GM21367 (cell line): ENCODE measurements around the gene BUB1B.
"Not testable (repeated sequence)": the region's sequence is repeated elsewhere in the genome, so short reads cannot be mapped to it uniquely, and the experiment has no call there.

Experiments
- ATAC-seq: cut with Tn5 transposase; IDR thresholded peaks from one replicate; pipeline ENCODE4 v1.9.1; 2021; ENCODE audit not compliant: unreplicated experiment

Gene BUB1B, protein sequence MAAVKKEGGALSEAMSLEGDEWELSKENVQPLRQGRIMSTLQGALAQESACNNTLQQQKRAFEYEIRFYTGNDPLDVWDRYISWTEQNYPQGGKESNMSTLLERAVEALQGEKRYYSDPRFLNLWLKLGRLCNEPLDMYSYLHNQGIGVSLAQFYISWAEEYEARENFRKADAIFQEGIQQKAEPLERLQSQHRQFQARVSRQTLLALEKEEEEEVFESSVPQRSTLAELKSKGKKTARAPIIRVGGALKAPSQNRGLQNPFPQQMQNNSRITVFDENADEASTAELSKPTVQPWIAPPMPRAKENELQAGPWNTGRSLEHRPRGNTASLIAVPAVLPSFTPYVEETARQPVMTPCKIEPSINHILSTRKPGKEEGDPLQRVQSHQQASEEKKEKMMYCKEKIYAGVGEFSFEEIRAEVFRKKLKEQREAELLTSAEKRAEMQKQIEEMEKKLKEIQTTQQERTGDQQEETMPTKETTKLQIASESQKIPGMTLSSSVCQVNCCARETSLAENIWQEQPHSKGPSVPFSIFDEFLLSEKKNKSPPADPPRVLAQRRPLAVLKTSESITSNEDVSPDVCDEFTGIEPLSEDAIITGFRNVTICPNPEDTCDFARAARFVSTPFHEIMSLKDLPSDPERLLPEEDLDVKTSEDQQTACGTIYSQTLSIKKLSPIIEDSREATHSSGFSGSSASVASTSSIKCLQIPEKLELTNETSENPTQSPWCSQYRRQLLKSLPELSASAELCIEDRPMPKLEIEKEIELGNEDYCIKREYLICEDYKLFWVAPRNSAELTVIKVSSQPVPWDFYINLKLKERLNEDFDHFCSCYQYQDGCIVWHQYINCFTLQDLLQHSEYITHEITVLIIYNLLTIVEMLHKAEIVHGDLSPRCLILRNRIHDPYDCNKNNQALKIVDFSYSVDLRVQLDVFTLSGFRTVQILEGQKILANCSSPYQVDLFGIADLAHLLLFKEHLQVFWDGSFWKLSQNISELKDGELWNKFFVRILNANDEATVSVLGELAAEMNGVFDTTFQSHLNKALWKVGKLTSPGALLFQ

DNA sequence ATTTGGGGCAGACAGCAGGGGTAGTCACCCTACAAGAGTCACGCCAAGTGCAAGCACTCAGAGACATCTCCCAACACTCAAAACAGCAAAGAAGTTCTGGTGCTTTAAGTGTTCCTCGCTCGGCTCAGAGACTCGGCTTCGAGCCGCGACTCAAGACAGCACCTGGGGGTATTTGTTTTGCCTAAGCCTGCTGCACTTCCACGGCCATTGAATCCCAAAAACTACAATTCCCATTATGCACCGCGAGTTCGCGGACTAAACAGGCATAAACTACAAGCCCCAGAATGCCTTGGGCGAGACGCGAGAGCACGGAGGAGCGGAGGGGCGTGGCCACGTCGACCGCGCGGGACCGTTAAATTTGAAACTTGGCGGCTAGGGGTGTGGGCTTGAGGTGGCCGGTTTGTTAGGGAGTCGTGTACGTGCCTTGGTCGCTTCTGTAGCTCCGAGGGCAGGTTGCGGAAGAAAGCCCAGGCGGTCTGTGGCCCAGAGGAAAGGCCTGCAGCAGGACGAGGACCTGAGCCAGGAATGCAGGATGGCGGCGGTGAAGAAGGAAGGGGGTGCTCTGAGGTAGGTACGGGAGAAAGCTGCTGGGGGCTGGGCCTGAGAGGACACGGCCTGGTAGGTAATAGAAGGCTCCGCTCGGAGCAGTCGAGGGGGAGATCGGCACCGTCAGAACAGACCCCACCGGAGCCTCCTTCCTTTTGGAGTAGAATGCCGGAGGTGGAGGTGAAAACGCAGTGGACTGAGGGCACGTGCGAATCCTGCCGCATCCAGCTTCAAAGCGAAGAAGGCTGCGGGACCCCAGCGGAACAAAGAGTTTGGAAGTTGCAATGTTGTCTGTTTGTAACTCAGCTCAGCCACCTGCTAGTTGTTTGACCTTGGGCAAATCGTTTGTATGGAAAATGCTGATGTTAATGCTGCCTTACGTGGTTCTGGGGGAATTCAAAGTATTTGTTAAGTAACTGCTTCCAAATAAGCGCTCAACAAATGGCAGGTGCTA, at the start of gene BUB1B:
Gene BUB1B (plus strand): TSS at position 381 of the 1,000 bp plus-strand sequence. CDS start 152 bp downstream, at position 533.
- ATAC-seq, result peak; percentile 76

DNA sequence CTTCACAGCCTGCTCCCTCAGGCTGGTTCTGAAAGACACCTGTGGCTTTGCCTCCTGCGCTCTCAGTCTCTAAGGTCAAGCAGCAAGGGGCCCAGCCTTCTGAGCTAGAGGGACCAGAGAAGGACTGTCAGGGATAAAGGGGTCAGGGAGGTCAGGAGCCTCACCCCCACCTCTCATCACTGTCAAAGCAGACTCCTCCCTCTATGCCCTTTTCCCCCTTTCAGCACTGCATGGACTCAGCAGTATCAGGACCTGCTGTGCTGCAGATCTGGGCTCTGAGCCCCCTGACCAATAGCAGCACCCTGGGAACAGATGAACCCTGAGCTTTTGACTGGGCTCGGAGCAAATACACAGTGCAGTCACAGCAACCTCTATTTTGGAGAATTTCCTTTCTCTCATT, 49.0 kb upstream of the BUB1B start:
- ATAC-seq, result no peak

DNA sequence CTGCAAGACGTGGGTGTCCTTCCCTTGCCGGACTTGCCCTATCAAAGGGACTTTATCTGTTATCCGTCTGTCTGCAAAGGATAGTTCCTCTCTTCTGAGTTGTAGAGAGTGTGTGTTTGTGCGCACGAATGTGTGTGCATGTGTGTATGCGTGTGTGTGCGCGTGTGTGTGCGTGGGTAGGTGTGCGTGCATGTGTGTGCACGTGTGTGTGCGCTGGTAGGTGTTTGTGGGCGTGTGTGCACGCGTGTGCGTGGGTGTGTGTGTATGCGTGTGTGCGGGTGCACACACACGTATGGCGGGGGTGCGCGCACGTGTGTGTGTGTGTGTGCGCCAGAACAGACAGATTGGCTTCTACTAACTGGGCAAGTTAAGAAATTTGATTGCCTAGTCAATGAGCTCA, 48.1 kb upstream of the BUB1B start:
- no peak for ATAC-seq

DNA sequence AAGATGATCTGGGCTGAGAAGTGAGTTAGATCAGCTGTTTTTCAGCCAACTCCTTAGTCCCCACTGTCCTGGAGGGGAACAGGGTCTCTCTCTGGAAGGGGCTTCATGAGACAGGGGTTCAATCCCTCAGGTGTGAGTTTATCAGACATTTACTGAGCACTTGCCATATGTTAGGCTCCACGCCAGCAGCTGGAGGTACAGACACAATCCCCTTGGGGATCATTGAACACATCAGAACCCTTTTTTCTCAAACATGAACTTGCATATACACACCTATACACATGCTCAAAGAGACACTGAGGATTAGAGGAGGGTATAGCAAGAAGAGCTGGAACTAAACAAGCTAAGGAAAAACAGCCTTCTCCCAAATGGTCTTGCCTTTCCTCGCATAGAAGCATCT, 46.7 kb upstream of the BUB1B start:
- no peak for ATAC-seq

DNA sequence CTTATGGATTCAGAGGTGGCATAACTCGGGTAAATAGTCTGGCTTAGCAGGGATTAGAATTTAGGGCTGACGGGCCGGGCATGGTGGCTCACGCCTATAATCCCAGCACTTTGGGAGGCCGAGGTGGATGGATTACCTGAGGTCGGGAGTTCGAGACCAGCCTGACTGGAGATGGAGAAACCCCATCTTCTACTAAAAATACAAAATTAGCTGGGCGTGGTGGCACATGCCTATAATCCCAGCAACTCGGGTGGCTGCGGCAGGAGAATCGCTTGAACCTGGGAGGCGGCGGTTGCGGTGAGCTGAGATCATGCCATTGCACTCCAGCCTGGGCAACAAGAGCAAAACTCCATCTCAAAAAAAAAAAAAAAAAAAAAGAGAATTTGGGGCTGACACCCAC, 45.8 kb upstream of the BUB1B start:
- not testable (repeated sequence) for ATAC-seq

DNA sequence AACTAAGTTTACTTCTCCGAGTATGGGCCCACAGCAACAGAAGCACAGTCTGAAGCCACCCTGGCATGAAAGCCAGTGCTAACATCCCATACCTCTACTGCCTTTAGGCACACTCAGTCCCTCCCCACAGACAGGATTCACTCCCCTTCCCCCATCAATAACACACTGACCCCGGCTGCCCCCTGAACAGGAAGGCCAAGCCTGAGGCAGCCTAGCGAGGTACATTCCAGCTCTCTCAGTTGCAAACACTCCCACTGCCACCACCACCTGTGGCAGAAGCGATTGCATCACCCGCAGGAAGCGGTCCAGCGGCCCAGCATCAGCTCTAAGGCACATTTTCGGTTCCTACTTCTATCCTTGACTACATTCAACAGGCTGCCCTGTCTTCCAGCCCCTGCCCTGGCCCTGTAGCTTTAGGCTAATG, 45.2 kb upstream of the BUB1B start:
- ATAC-seq, result peak; percentile 90

DNA sequence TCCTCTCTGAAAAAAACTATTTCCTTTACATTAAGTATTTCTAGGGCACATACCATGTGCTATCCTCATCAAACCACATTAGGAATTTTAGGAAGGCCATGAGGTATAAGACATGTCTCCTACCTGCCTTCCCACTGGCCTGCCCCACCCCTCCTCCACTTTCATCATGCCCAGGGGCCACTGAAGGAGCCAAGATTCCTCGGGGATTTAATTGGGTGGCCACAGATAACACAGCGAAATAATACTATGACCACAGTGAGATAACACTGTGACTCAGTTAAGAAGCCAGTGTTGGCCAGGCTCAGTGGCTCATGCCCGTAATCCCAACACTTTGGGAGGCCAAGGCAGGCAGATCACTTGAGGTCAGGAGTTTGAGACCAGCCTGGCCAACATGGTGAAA, 42.4 kb upstream of the BUB1B start:
- no peak for ATAC-seq

DNA sequence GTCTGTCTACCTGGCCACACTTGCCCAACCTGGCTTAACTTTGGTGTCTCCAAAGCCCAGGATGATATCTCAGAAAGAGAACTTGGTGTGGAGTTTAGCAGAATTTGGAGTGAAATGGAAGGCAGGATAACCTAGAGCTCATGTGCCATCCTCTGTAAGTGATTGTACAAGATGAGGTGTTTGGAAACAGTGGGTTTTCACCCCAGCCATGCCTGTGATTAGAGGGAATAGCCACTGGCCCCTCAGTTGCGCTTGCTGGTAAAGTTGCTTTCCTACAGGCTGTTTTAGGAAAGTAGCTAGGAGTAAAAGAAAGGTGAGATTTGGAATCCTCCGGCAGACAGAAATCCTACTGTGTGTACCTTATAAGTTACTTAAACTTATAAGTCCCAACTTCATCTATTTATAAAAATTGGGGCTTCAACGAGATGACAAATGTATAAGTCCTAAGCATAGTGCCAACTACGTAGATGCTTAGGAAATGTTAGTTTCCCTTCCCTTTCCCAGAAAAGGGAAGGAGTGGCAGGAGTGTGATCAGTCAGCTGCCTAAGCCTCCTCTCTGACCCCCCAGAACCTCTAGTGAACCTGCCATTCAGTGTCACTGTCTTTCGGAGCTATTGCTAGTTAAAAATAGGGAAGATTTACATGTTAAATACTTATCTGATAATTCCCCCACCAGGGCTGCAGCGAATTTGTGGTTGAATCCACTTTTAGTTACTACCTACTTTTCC, 38.8 kb upstream of the BUB1B start:
- no peak for ATAC-seq

DNA sequence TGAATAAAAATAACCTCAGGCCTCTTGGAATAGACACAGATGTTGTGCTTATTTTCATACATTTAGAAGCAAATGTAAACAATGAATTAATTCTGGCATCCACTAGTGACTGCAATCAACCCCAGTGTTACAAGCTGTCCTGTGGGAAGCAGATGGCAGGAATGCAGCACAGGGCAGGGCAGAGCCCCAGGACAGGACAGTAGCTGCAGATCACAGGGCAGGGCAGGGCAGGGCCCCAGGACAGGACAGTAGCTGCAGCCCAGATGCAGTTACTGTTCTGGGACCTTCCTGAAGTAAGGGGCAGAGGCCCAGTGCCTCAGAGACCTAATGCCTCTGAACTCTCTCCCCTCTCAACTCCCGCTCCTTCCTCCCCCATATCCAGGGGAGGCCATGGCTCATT, 37.9 kb upstream of the BUB1B start:
- ATAC-seq, result not testable (repeated sequence)

DNA sequence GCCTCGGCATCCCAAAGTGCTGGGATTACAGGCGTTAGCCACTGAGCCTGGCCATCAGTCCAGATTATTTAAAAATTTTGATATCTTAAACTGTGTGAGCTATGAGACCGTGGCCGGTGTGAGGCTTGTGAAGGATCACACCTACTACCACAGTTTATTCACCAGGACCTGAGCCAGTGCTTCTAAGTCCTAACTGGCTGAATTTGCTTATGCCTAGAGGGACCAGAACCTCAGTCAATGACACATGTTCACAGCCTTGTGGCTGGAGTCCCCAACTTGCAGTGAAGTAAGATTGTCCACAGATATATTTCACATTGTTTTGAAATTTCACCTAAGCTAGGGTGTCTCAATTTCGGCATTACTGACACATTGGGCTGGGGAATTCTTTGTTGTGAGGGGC, 37.0 kb upstream of the BUB1B start:
- ATAC-seq, result not testable (repeated sequence)

DNA sequence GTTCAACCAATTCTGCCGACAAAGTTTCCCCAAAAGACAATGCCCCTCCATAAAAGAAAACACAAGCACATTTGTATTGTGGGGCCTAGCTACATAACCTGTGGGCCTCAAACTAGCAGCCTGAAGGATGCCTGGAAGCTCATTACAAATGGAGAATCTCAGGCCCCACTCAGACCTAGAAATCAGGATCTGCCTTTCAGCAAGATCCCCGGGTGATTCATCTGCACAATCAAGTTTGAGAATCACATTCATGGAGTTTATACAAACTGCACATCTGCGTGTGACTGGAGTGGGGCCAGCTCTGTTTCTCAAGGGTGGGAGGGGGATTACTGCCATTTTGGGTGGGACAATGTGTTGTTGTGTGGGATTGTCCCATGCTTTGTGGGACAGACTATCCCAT, 36.5 kb upstream of the BUB1B start:
- ATAC-seq, result not testable (repeated sequence)

DNA sequence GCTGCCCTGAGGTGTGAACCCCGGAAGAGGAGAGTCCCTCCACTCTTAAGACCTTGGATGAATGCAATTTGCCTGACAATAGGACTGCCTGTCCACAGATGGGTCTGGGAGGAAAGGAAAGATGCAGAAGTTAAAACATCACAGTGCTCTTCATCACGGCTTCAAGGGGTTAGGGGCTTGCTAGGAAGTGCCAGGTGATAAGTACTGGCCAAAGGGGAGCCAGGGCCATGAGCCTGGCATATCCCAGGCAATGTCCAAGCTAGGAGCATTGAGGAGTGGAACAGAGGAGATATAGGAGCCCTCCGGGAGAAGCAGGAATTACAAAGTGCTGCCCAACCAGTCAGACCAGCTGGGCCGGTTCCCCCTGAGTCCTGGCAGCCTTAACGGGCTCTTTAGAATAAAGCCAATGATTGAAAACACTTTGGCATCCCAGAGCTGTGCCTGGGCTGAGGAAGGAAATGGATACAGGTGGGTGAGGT, 36.0 kb upstream of the BUB1B start:
- not testable (repeated sequence) for ATAC-seq

DNA sequence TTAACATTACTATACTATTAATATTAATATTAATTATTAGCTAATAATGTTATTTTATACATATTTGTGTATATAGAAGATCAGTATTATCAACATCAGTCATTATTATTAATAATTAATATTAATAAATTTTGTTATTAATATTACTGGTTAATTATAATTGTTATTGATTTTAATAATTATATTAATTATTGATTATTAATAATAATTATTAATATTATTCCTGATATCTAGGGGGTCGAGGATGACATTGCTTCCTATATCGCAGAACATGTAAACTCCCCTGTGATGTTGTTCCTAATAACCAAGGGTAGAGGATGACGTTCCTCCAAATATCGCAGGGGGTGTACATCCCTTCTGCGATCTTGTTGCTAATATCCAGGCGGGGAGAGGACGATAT, 34.9 kb upstream of the BUB1B start:
- ATAC-seq, result no peak

DNA sequence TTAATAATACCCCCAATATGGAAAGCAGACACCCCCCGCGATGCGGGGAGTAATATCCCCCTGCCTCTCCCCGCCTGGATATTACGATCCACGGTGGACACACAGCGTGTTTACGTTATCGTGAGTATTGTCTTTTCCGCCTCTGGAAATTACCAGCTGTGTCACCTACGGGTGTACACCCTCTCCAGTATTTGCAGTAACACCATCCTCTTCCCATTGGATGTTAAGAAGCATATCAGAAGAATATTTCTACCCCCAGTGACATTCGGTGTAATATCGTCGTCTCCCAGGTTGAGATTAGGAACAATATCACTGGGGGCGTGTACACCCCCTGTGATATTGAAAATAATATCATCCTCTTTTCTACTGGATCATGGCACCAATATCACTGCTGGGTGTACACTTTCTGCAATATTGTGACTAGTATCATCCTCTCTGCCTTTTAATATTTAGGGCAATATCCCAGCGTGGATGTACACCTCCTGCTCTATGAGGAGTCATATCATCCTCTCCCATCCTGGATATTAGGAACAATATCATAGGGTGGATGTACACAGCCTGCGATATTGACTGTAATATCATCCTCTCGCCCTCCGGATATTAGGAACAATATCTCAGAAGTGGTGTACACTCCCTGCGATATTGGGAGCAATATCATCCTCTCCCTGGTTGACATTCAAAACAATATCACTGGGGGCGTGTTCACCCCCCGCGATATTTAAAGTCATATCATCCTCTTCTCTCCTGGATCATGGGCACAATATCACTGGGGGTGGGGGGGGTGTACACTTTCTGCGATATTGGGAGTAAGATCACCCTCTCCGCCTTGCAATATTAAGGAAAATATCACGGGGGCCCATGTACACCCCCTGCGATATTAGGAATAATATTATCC, 31.9 kb upstream of the BUB1B start:
- no peak for ATAC-seq

DNA sequence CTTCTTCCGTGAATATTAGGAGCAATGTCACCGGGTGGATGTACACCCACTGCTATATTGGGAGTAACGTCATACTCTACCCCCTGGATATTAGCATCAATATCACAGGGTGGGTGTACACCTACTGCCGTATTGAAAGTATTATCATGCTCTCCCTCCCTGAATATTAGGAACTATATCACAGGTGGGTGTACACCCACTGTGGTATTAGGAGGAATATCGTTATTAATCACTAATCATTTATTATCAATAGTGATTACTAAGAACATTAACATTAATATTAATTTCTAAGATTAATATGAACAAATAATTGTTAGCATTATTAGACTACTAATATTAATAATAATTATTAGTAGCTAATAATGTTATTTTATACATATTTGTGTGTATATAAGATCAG, 30.8 kb upstream of the BUB1B start:
- ATAC-seq, result no peak

DNA sequence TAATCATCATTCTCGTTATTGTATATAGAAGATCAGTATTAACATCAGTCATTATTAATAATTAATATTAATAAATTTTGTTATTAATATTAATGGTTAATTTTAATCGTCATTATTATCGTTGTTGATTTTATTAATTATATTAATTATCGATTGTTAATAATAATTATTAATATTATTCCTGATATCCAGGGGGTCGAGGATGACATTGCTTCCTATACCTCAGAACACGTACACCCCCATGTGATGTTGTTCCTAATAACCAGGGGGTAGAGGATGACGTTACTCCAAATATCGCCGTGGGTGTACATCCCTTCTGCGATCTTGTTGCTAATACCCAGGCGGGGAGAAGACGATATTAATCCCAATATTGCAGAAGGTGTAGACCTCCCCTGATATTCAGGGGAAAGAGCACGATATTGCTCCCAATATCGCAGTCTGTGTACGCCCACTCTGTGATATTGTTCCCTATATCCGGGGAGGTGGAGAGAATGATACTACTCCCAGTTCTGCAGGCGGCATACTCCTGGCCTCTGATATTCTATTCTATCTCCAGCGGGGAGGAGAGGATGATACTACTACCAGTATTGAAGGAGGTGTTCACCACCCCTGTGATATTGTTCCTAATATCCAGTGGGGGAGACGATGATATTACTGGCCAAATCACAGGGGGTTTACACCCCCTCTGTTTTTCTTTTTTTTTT, 29.9 kb upstream of the BUB1B start:
- no peak for ATAC-seq

DNA sequence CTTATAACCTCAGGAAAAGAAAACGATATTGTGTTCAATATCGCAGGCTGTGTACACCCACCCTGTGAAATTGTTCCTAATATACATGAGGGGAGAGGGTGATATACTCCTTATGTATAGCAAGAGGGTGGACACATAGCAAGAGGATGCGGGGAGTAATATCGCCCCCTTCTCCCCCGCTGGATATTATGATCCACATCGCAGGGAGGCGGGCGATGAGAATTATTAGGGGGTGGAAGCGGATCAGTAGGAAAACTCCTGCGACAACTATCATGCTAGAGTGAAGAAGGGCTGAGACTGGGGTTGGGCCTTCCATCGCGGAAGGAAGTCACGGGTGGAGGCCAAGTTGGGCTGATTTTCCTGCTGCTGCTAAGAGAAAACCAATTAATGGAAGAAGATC, 27.3 kb upstream of the BUB1B start:
- no peak for ATAC-seq

DNA sequence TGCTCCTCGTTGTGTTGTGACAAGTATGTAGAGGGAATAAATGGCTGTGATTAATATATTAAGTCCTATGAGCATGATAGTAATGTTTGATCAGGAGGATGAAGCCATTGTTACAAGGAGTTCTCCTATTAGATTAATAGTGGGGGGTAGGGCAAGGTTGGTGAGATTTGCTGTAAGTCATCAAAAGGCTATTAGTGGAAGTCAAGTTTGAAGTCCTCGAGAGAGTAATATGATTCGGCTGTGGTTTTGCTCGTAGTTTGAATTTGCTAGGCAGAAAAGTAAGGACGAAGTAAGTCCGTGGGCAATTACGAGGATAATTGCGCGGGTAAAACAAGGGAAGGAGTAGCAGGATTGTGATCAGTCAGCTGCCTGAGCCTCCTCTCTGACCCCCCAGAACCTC, 26.0 kb upstream of the BUB1B start:
- ATAC-seq, result no peak
